B cell (primary cell): ENCODE data around the gene MTFR1L.

Experiments
- EZH2 ChIP-seq: IDR thresholded peaks from 2 replicates; pipeline ENCODE4 v1.6.1; 2012; ENCODE audit warnings: borderline replicate concordance, low read depth, mild to moderate bottlenecking, moderate library complexity, low read length; ENCODE audit not compliant: insufficient read depth, poor library complexity, severe bottlenecking
- TF ChIP-seq, protein P1 (sequence below): fragments of 200-600 bp; IDR thresholded peaks from one replicate; pipeline ENCODE4 v1.8.0; 2022; ENCODE audit warnings: antibody characterized with exemption, mild to moderate bottlenecking

DNA sequence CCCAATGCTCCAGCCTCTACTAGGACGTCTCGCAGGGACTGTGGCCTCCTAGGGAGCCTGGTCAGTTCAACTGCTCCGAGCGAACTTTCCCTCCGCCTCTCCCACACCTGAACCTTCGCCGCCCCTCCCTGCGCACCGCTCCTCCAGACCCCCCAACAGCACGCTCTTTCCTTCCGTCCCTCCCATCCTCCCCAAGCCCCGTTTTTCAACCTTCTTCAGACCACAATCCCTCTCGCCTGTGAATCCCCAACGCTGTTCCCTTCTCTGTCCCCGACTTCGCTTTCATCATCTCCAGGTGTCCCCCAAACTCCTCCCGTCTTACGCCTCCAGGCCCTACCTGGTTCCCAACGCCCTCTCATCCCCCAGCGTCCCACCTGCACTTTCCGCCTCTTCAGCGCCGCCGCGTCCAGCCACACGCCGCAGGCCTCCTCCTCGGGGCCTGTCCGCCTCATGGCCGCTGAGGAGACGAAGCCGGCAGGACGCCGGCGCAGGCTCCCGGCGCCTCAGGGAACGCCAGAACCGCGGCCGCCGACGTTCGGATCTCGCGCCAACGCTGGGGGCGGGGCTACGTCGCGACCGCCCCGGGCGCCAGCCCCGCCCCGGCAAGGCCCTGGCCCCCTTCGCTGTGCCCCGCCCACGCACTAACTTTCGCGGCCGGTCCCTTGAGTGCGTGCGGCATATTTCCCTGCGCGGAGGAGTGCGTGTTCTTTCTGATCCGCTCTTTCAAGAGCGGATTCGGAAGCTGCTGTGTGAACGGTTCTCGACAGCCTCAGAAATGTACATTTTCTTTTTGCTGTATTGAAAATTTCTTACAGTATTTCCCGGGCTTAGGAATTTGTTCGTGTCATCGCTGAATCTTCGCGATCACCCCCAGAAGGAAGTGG, 39.4 kb downstream of the MTFR1L start, which contains the start of gene AUNIP:
- TF ChIP-seq, protein P1, sequence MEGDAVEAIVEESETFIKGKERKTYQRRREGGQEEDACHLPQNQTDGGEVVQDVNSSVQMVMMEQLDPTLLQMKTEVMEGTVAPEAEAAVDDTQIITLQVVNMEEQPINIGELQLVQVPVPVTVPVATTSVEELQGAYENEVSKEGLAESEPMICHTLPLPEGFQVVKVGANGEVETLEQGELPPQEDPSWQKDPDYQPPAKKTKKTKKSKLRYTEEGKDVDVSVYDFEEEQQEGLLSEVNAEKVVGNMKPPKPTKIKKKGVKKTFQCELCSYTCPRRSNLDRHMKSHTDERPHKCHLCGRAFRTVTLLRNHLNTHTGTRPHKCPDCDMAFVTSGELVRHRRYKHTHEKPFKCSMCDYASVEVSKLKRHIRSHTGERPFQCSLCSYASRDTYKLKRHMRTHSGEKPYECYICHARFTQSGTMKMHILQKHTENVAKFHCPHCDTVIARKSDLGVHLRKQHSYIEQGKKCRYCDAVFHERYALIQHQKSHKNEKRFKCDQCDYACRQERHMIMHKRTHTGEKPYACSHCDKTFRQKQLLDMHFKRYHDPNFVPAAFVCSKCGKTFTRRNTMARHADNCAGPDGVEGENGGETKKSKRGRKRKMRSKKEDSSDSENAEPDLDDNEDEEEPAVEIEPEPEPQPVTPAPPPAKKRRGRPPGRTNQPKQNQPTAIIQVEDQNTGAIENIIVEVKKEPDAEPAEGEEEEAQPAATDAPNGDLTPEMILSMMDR = no peak
- TF ChIP-seq EZH2 = no peak
